HCT116 (cell line): ENCODE results near the gene HEPACAM. TPM values are rescaled to one million over a fixed set of nuclear protein-coding genes. Genes with fewer than 3 reads are reported as not detected.

Experiments used
- ATAC-seq: fragments of 200-7000 bp; cut with Tn5 transposase; 2 replicates; pipeline ENCODE4 v1.9.1; 2020; ENCODE audit warnings: mild to moderate bottlenecking, moderate library complexity
- BruUV-seq: library from RNA; stranded (reverse); fragments of 400-500 nt; replicated peaks from 2 replicates; lab custom pipeline; 2021; lab: Mats Ljungman, UMichigan
- CTCF ChIA-PET: fragments of 300-600 bp; sonication (Branson Sonifier 250); formaldehyde crosslinking; loops from one replicate; lab custom pipeline; 2021; ENCODE audit warnings: antibody characterized with exemption; lab: Charles Lee
- POLR2A ChIA-PET: fragments of 300-600, 350-600 bp; sonication (Branson Sonifier 250); formaldehyde crosslinking; loops from one replicate; lab custom pipeline; 2021; ENCODE audit warnings: antibody characterized with exemption; lab: Charles Lee
- RAD21 ChIA-PET, 2 experiments: fragments of 300-600 bp; sonication (Branson Sonifier 250); formaldehyde crosslinking; loops; one replicate each; lab custom pipeline; 2023; ENCODE audit warnings: low total read pairs in 2 of 2; ENCODE audit not compliant: uncharacterized antibody in 2 of 2, unreplicated experiment in 2 of 2, low non-redundant PET in 1 of 2; lab: Charles Lee
- DNase-seq: peaks from one replicate; pipeline ENCODE4 v3.0.0-alpha.2; 2010; ENCODE audit warnings: low read depth, low spot score
- H2AFZ ChIP-seq: fragments of 200-600 bp; shearing (Covaris generic), sonication (generic); 2 replicates; pipeline ENCODE4 v1.6.1; 2017; ENCODE audit warnings: low read depth, mixed run types, mixed read lengths, antibody characterized with exemption, low read length; ENCODE audit not compliant: poor library complexity, severe bottlenecking
- H3K27ac ChIP-seq: 2 replicates; pipeline ENCODE4 v1.5.1; 2012; ENCODE audit warnings: low read depth, low read length
- H3K27me3 ChIP-seq: fragments of 200-600 bp; sonication (generic); 2 replicates; pipeline ENCODE4 v1.6.1; 2016; ENCODE audit warnings: mixed run types, low read length, mixed read lengths; ENCODE audit not compliant: insufficient read depth
- H3K36me3 ChIP-seq, 2 experiments: fragments of 200-500 bp in 1 of 2; fragments of 200-600 bp in 1 of 2; sonication (Bioruptor generic) in 1 of 2; sonication (generic) in 1 of 2; 2 replicates each; pipeline versions ENCODE4 v1.5.1 to v1.6.1; 2014 to 2016; ENCODE audit warnings: low read length in 2 of 2, inconsistent platforms in 1 of 2, mixed read lengths in 1 of 2, mixed run types in 1 of 2; ENCODE audit not compliant: insufficient read depth in 2 of 2, control insufficient read depth in 1 of 2
- H3K4me1 ChIP-seq, 2 experiments: fragments of 200-600 bp in 1 of 2; sonication (generic) in 1 of 2; 2 replicates each; pipeline versions ENCODE4 v1.5.1 to v1.6.1; 2012 to 2017; ENCODE audit warnings: low read length in 2 of 2, inconsistent platforms in 1 of 2, mild to moderate bottlenecking in 1 of 2, mixed read lengths in 1 of 2, mixed run types in 1 of 2, moderate library complexity in 1 of 2; ENCODE audit not compliant: insufficient read depth in 2 of 2, control insufficient read depth in 1 of 2
- H3K4me2 ChIP-seq: fragments of 200-600 bp; sonication (generic); 2 replicates; pipeline ENCODE4 v1.6.1; 2017; ENCODE audit warnings: mixed run types, low read length, mixed read lengths
- H3K4me3 ChIP-seq, 2 experiments: fragments of 200-600 bp in 1 of 2; sonication (generic) in 1 of 2; replicated peaks in 1 of 2; 2 replicates each; pipeline ENCODE4 v1.5.1; 2011 to 2016; ENCODE audit warnings: low read length in 2 of 2, control low read depth in 1 of 2, low read depth in 1 of 2, mild to moderate bottlenecking in 1 of 2, mixed read lengths in 1 of 2, mixed run types in 1 of 2
- H3K79me2 ChIP-seq: fragments of 200-600 bp; sonication (generic); 2 replicates; pipeline ENCODE4 v1.6.1; 2017; ENCODE audit warnings: mild to moderate bottlenecking, mixed run types, low read length, moderate library complexity, mixed read lengths; ENCODE audit not compliant: insufficient read depth
- H3K9ac ChIP-seq: fragments of 200-600 bp; sonication (generic); 2 replicates; pipeline ENCODE4 v1.6.1; 2016; ENCODE audit warnings: low read length, mixed read lengths
- H3K9me2 ChIP-seq: fragments of 200-600 bp; sonication (generic), shearing (Covaris generic); 2 replicates; pipeline ENCODE4 v1.6.1; 2017; ENCODE audit warnings: mixed run types, mild to moderate bottlenecking, moderate library complexity; ENCODE audit not compliant: insufficient read depth
- H3K9me3 ChIP-seq, 2 experiments: fragments of 200-500 bp in 1 of 2; fragments of 200-600 bp in 1 of 2; sonication (Bioruptor generic) in 1 of 2; sonication (generic) in 1 of 2; 2 replicates each; pipeline ENCODE4 v1.6.1; 2014 to 2017; ENCODE audit warnings: low read length in 2 of 2, mixed read lengths in 2 of 2, inconsistent platforms in 1 of 2, low read depth in 1 of 2, mild to moderate bottlenecking in 1 of 2, mixed run types in 1 of 2, moderate library complexity in 1 of 2; ENCODE audit not compliant: control insufficient read depth in 1 of 2, insufficient read depth in 1 of 2
- H4K20me1 ChIP-seq: fragments of 200-600 bp; sonication (generic), shearing (Covaris generic); 2 replicates; pipeline ENCODE4 v1.6.1; 2017; ENCODE audit warnings: mixed run types, mild to moderate bottlenecking, moderate library complexity; ENCODE audit not compliant: insufficient read depth
- CBX3 ChIP-seq: IDR thresholded peaks from 2 replicates; pipeline ENCODE4 v1.6.1; 2012; ENCODE audit warnings: low read depth
- ELF1 ChIP-seq: IDR thresholded peaks from 2 replicates; pipeline ENCODE4 v1.6.1; 2012; ENCODE audit warnings: low read depth, borderline replicate concordance
- EZH2 ChIP-seq: fragments of 200-600 bp; sonication (generic); IDR thresholded peaks from 2 replicates; pipeline ENCODE4 v1.6.1; 2017; ENCODE audit warnings: antibody characterized with exemption, mixed run types
- JUND ChIP-seq: IDR thresholded peaks from 2 replicates; pipeline ENCODE4 v1.6.1; 2012
- RAD21 ChIP-seq: IDR thresholded peaks from 2 replicates; pipeline ENCODE4 v1.6.1; 2012; ENCODE audit warnings: low read depth, mild to moderate bottlenecking
- SIN3A ChIP-seq: IDR thresholded peaks from 2 replicates; pipeline ENCODE4 v1.6.1; 2012; ENCODE audit warnings: low read depth
- SP1 ChIP-seq: IDR thresholded peaks from 2 replicates; pipeline ENCODE4 v1.6.1; 2012; ENCODE audit warnings: low read depth
- SRF ChIP-seq: IDR thresholded peaks from 2 replicates; pipeline ENCODE4 v1.6.1; 2012; ENCODE audit warnings: low read depth
- TCF7L2 ChIP-seq: IDR thresholded peaks from 2 replicates; pipeline ENCODE4 v1.7.0; 2011; ENCODE audit warnings: borderline replicate concordance, inconsistent platforms; ENCODE audit not compliant: insufficient read depth, insufficient read length; ENCODE audit errors: extremely low read depth
- ZFX ChIP-seq: fragments of 450-650 bp; IDR thresholded peaks from 2 replicates; pipeline ENCODE4 v1.6.1; 2017
- intact Hi-C: fragments of 100-400 bp; cut with micrococcal nuclease; formaldehyde crosslinking; loops from 2 replicates; pipeline ENCODE4 v1.10.0; 2022
- total RNA-seq: library from RNA; stranded (reverse); gene quantifications from one replicate; pipeline ENCODE4 v1.2.1, GENCODE V29; 2021; ENCODE audit not compliant: unreplicated experiment
- TF ChIP-seq, protein P1 (sequence below), 3 experiments: fragments of 200-600 bp in 1 of 3; sonication (generic) in 1 of 3; IDR thresholded peaks in 2 of 3; conservative IDR thresholded peaks in 1 of 3; 2 replicates each; pipeline ENCODE4 v1.5.1; 2012 to 2017; ENCODE audit warnings: low read depth in 2 of 3, low read length in 2 of 3, antibody characterized with exemption in 1 of 3, borderline replicate concordance in 1 of 3, control low read depth in 1 of 3, mild to moderate bottlenecking in 1 of 3, mixed read lengths in 1 of 3, mixed run types in 1 of 3, moderate library complexity in 1 of 3; ENCODE audit not compliant: insufficient read depth in 1 of 3

HEPACAM gene
- total RNA-seq, 1 experiment from 2014 or later, result not detected

- H3K36me3 ChIP-seq, result no peaks in the 10 kb centered on the region
- TF ChIP-seq SRF (no peak), EZH2 (no peak), ZFX (no peak), SIN3A (no peak), SP1 (no peak), CBX3 (no peak), RAD21 (no peak), ELF1 (no peak), TCF7L2 (no peak), JUND (no peak)
- TF ChIP-seq, protein P1, sequence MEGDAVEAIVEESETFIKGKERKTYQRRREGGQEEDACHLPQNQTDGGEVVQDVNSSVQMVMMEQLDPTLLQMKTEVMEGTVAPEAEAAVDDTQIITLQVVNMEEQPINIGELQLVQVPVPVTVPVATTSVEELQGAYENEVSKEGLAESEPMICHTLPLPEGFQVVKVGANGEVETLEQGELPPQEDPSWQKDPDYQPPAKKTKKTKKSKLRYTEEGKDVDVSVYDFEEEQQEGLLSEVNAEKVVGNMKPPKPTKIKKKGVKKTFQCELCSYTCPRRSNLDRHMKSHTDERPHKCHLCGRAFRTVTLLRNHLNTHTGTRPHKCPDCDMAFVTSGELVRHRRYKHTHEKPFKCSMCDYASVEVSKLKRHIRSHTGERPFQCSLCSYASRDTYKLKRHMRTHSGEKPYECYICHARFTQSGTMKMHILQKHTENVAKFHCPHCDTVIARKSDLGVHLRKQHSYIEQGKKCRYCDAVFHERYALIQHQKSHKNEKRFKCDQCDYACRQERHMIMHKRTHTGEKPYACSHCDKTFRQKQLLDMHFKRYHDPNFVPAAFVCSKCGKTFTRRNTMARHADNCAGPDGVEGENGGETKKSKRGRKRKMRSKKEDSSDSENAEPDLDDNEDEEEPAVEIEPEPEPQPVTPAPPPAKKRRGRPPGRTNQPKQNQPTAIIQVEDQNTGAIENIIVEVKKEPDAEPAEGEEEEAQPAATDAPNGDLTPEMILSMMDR (IDR thresholded peaks at IDR 0.05 in 2 of 3, conservative IDR thresholded peaks at IDR 0.05 in 1 of 3; ENCODE audit: borderline replicate concordance in 1 of 3, insufficient read depth in 1 of 3, low read depth in 2 of 3, low read length in 2 of 3), result no peak
- ATAC-seq (no peak), DNase-seq (no peak)
- H3K4me1 ChIP-seq, result no peaks in the 10 kb centered on the region
- H3K79me2 ChIP-seq, result no peaks in the 10 kb centered on the region
- intact Hi-C loops, result no loop called here
- no peaks in the 10 kb centered on the region for H3K9me2 ChIP-seq
- no TSS peak for BruUV-seq
- no peaks in the 10 kb centered on the region for H3K27me3 ChIP-seq
- no peak overlapping the region for H2AFZ ChIP-seq
- RAD21 ChIA-PET, result interaction anchor here in 1 of 2 experiments (1.3 to 1.9 kb wide), 2 partner anchors 111 to 119 kb away, joined by 5 read pairs; no protein-coding TSS in a partner anchor
- H3K4me3 ChIP-seq, result no peak overlapping the region
- H3K9me3 ChIP-seq, result no peaks in the 10 kb centered on the region
- no peak overlapping the region for H3K9ac ChIP-seq
- no peaks in the 10 kb centered on the region; the same call in 1 of the 2 replicates for H4K20me1 ChIP-seq
- POLR2A ChIA-PET, result no interaction called here
- H3K27ac ChIP-seq, result no peak overlapping the region
- CTCF ChIA-PET, result interaction anchor here (1.0 to 1.3 kb wide), 3 partner anchors 120 to 170 kb away, joined by 4 to 8 read pairs (median 4); no protein-coding TSS in a partner anchor
- H3K4me2 ChIP-seq, result no peak overlapping the region
Measured at GRCh38 chr11:124971810-124972209, 36.0 kb upstream of the HEPACAM start.
